Measurements from ENCODE around the gene HS3ST5. TPM values are rescaled to one million over a fixed set of nuclear protein-coding genes. Genes with fewer than 3 reads are reported as not detected.

Gene HS3ST5
- total RNA-seq, 1 donor from 2014 or later, result not detected

- no peak for DNase-seq (ENCODE audit: low read depth)
- Histone ChIP-seq H3K4me3 (ENCODE audit: low read depth, low read length) (no peak overlapping the region), H3K27me3 (ENCODE audit: control insufficient read depth, insufficient read depth, low read length) (no peaks in the 10 kb centered on the region), H3K36me3 (ENCODE audit: control insufficient read depth, insufficient read depth, low read length) (no peaks in the 10 kb centered on the region)
- FAIRE-seq, result no peak
- TF ChIP-seq CTCF (IDR thresholded peaks at IDR 0.05; ENCODE audit: insufficient read depth, low read length, severe bottlenecking), result no peak
These were observed 20.1 kb upstream of the HS3ST5 start for GRCh38 chr6:114362957-114363356.

GRCh38 chr6:114362396-114362795, 19.6 kb upstream of the HS3ST5 start:
- no peak for FAIRE-seq
- Histone ChIP-seq H3K36me3 (ENCODE audit: control insufficient read depth, insufficient read depth, low read length) (no peaks in the 10 kb centered on the region), H3K4me3 (ENCODE audit: low read depth, low read length) (no peak overlapping the region), H3K27me3 (ENCODE audit: control insufficient read depth, insufficient read depth, low read length) (no peaks in the 10 kb centered on the region)
- TF ChIP-seq CTCF (IDR thresholded peaks at IDR 0.05; ENCODE audit: insufficient read depth, low read length, severe bottlenecking), result no peak
- no peak for DNase-seq (ENCODE audit: low read depth)

GRCh38 chr6:114361036-114361435, 18.2 kb upstream of the HS3ST5 start:
- no peak overlapping the region for H3K4me3 ChIP-seq (ENCODE audit: low read depth, low read length)
- TF ChIP-seq CTCF (IDR thresholded peaks at IDR 0.05; ENCODE audit: insufficient read depth, low read length, severe bottlenecking), result no peak
- H3K27me3 ChIP-seq (ENCODE audit: control insufficient read depth, insufficient read depth, low read length), result no peaks in the 10 kb centered on the region
- H3K36me3 ChIP-seq (ENCODE audit: control insufficient read depth, insufficient read depth, low read length), result no peaks in the 10 kb centered on the region
- FAIRE-seq, result no peak
- DNase-seq (ENCODE audit: low read depth), result no peak

GRCh38 chr6:114355300-114355699, 12.5 kb upstream of the HS3ST5 start:
- Histone ChIP-seq H3K4me3 (ENCODE audit: low read depth, low read length) (no peak overlapping the region), H3K36me3 (ENCODE audit: control insufficient read depth, insufficient read depth, low read length) (no peaks in the 10 kb centered on the region), H3K27me3 (ENCODE audit: control insufficient read depth, insufficient read depth, low read length) (no peaks in the 10 kb centered on the region)
- no peak for TF ChIP-seq CTCF (IDR thresholded peaks at IDR 0.05; ENCODE audit: insufficient read depth, low read length, severe bottlenecking)
- DNase-seq (ENCODE audit: low read depth) (no peak), FAIRE-seq (no peak)

- DNase-seq (ENCODE audit: low read depth) (no peak), FAIRE-seq (no peak)
- no peak overlapping the region for H3K4me3 ChIP-seq (ENCODE audit: low read depth, low read length)
- no peaks in the 10 kb centered on the region for H3K27me3 ChIP-seq (ENCODE audit: control insufficient read depth, insufficient read depth, low read length)
- no peaks in the 10 kb centered on the region for H3K36me3 ChIP-seq (ENCODE audit: control insufficient read depth, insufficient read depth, low read length)
- TF ChIP-seq CTCF (IDR thresholded peaks at IDR 0.05; ENCODE audit: insufficient read depth, low read length, severe bottlenecking), result no peak
These were observed 11.7 kb upstream of the HS3ST5 start for GRCh38 chr6:114354482-114354881.

- DNase-seq (ENCODE audit: low read depth) (peak; percentile 13), FAIRE-seq (no peak)
- Histone ChIP-seq H3K4me3 (ENCODE audit: low read depth, low read length) (no peak overlapping the region), H3K27me3 (ENCODE audit: control insufficient read depth, insufficient read depth, low read length) (peaks cover 17% of the 10 kb centered on the region), H3K36me3 (ENCODE audit: control insufficient read depth, insufficient read depth, low read length) (no peaks in the 10 kb centered on the region)
- TF ChIP-seq CTCF (IDR thresholded peaks at IDR 0.05; ENCODE audit: insufficient read depth, low read length, severe bottlenecking), result no peak
These were observed 3.6 kb upstream of the HS3ST5 start for GRCh38 chr6:114346451-114346850.
